Measurements from ENCODE around the gene CCNF. TPM values are rescaled to one million over a fixed set of nuclear protein-coding genes. Genes with fewer than 3 reads are reported as not detected.
"Not testable (repeated sequence)": the region's sequence is repeated elsewhere in the genome, so short reads cannot be mapped to it uniquely, and the experiment has no call there.

The CCNF gene
- polyA plus RNA-seq, 5 donors, result 8.9 to 13.2 (median 9.2) TPM

DNA sequence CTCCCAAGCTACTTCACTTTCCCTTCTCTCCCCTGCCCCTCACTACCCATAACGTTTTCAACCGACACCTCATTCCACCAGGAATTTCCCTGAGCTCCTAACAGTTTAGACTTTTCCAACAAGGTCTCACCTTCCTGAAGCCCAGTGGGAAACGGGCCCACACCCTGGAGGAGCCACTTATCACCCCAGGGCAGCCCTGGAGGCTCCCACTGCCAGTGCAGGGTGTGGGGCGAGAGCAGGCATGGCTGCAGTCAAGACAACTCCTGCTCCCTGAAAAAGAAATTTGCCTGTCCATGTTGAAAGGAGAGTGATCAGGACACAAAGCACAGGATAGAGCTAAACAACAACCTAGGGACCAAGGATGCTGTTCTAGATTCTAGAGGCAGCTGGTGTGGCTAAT, 1.7 kb upstream of the CCNF start:
- DNase-seq, result no peak

DNA sequence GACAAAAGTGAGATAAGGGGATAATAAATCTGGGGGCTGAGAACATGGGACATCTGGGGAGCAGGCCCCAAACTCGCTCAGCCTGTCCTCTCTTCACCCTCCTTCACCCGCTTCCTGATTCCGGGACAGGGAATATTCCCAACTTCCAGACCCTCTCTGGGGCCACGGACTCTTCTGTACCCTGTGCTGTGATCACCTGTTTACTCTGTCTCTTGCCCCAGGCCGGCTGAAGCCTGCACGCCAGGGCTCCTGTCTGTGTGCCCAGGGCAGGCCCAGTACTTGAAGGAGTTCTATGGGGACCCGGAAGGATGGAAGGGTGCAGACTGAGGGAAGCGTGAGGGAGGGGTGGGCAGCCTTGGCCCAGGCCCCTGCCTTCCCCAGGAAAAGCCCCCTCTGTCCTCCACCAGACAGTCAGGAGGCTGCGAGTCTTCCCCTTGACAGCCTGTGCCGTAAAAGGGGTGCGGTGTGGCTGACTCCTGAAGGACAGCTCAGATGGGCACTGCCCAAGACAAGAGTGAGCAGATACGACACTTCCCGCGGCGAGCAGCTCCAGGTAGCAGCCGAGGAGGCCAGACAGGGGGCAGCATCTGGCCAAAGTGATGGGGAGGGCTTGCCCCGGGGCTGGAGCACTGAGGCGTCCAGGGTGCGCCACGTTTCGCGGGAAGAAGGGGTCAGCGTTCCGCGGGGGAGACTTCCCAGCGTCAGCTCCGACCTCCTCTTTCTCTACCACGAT, 1.0 kb upstream of the CCNF start:
- DNase-seq, result no peak

- DNase-seq, result no peak
Observed at GRCh38 chr16:2428784-2429033, 538 bp upstream of the CCNF start.

GRCh38 chr16:2429771-2430663, 770 bp downstream of the CCNF start:
- peak; percentile 11 to 20 for DNase-seq

GRCh38 chr16:2432286-2432685, 3.0 kb downstream of the CCNF start:
- DNase-seq, result no peak

DNA sequence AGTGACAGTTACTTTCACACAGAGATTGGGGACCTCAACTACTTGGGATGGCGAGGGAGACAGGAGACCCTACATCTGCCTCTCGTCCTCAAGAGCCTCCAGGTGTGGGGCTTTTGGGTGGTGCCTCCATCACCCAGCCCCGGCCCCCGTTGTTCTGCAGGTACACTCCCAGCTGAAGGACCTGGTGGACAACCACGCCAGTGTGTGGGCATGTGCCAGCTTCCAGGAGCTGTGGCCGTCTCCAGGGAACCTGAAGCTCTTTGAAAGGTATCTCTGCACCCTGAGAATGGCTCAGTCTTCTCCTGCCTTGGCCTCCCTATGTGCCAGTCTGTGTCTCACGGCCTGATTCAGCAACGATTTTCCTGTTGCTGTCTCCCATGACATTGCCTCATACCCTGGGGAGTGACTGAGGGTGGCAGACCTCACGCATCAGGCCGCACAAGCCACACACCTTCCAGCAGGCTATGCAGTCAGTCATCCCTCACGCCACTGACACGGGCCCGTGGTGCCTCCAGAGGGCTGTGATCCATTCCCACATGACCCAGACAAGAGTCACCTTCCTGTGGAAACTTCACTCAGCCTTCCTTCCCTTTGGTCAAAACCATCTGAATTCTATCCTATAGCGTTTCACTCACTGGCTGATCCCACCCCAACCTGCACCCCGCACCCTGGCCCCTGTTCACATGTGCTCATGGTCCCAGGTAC, 3.7 kb downstream of the CCNF start:
- no peak for DNase-seq

DNA sequence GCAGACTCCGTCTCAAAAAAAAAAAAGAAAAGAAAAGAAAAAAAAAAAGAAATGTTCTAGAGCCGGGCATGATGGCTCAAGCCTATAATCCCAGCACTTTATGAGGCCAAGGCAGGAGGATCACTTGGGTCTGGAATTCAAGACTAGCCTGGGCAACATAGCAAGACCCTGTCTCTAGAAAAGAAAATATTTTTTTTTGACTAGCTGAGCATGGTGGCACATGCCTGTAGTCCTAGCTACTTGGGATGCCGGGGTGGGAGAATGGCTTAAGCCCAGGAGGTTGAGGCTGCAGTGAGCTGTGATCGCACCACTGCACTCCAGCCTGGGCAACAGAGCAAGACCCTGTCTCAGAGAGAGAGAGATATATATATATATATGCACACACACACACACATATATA, 6.0 kb downstream of the CCNF start:
- DNase-seq, result not testable (repeated sequence)

DNA sequence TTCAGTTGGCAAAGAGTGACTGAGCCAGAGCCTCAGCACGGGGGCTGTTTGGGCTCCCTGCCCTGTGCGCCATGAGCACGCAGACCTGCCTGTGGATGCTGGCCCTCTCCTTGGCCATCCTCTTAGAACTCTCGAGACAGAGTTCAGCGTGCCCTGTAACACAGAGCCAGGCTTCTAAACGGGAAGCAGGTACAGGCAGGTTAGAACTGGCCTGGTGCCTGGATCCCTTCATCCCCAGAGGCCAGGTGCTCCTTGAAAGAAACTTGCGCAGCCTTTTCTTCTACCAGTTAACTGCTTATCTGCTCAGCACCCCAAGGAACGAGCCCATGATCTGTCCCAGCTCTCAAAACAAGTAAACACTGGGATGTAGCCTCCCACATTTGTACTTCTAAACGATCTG, 6.9 kb downstream of the CCNF start:
- DNase-seq, result no peak

DNA sequence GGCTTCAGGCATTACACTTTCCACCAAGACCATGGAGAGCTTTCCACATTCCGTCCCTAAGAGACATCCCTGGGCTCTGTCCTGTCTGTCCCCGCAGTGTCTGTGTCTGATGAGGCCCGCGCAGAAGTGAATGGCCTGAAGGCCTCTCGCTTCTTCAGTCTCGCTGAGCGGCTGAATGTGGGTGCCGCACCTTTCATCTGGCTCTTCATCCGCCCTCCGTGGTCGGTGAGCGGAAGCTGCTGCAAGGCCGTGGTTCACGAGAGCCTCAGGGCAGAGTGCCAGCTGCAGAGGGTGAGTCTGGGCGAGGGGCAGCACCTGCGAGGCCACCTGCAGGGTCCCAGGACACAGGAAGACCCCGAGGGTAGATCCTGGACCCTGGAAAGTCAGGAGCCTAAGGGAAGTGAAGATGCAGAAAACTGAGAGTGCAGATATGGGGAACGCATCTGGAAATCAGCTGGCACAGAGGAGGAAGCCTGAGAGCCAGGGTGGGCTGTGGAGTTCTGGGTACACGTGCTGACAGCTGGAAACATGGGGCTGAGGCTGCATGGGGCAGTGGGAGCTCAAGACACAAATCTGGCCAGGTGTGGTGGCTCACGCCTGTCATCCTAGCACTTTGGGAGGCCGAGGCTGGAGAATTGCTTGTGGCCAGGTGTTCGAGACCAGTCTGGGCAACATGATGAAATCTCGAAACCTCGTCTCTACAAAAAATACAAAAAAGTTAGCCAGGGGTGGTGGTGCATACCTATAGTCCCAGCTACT, 8.0 kb downstream of the CCNF start:
- DNase-seq, result no peak

- no peak for DNase-seq
Observed at GRCh38 chr16:2438121-2438520, 8.9 kb downstream of the CCNF start.

DNA sequence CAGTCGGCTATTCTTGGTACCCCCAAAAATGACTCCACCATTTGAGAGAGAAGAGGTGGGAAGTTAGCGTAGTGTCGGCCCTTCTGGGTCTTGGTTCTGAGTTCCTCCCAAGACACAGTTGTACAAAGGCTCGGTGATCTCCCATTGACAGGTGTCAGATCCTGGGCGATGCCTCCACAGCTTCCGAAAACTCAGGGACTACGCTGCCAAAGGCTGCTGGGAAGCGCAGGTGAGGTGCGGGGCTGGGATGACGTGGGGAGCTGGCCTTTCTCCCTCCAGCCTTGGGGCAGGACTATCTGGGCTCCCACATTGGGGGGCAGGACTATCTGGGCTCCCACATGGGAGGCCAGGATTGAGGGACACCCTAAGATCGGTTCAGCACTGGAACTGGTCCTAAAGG, 10.4 kb downstream of the CCNF start:
- no peak for DNase-seq

GRCh38 chr16:2441143-2441804, 12.0 kb downstream of the CCNF start:
- not testable (repeated sequence) for DNase-seq

DNA sequence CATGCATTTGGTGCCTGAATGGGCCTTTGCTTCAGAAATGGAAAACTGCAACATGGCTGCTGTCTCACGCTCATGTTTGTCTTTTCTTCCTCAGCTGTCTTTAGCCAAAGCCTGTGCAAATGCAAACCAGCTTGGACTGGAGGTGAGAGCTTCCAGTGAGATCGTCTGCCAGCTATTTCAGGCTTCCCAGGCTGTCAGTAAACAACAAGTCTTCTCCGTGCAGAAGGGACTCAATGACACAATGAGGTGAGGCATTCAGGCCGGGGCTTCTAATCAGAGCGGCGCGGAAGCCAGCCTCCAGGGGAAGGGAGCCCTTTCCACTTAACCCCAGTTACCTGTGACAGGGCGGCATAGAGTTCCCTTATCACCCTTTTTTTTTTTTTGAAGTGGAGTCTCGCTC, 14.3 kb downstream of the CCNF start:
- DNase-seq, result no peak

- no peak for DNase-seq
Observed at GRCh38 chr16:2447920-2448583, 18.8 kb downstream of the CCNF start.

- DNase-seq, result no peak
Observed at GRCh38 chr16:2449118-2449517, 19.9 kb downstream of the CCNF start.

DNA sequence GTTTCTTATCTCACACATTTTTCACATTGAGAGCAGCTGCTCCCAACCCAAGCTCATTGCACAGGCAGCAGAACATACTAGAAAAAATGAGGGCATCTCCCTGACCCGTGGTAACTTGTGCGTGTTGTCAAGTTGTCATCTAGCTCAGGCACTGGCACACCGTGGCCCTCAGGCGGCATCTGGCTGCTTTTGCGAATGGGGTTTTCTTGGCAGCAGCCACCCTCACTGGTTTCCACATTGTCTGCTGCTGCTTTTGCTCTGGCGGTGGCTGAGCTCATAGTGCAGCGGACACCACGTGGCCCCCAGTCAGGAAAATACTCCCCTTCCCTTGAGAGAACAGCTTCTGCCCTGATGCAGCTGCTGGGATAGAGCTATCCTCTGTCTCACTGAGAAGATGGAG, 21.3 kb downstream of the CCNF start:
- no peak for DNase-seq

DNA sequence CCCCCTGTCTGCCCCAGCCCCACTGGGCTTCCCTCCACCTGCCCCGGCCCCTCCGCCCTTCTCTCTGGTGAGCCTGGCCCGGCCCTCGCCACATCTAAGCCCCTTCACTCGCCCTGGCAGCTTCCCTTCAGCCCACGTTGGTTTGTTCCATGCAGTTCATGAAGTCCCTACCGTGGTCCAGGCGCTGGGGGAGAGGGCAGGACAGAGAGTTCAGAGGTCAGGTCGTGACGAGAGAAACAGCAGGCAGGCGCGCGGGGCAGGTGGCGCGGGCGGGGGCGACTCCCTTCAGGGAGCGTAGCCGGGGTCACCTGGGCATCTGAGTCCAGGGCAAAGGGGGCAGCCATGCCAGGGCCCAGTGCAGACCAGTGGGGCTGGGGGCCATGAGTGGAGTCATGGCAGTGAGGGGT, 21.7 kb downstream of the CCNF start:
- no peak for DNase-seq

- DNase-seq, result no peak
Observed at GRCh38 chr16:2451851-2452320, 22.6 kb downstream of the CCNF start.

DNA sequence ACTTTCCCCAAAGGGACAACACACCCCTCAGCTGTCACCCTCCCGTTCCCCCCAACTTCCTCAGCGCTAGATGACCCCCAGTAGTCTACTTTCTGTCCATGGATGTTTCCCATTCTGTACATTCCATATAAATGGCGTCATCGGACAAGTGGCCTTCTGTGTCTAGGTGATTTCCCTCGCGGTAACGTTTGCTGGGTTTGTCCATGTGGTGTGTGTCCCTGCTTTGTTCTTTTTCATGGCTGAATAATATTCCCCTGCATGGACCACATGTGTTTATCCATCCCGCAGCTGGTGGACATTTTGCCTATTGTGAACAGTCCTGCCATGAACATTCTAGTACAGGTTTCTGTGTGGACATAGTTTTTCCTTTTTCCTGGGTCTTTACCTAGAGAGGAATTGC, 23.4 kb downstream of the CCNF start:
- no peak for DNase-seq

DNA sequence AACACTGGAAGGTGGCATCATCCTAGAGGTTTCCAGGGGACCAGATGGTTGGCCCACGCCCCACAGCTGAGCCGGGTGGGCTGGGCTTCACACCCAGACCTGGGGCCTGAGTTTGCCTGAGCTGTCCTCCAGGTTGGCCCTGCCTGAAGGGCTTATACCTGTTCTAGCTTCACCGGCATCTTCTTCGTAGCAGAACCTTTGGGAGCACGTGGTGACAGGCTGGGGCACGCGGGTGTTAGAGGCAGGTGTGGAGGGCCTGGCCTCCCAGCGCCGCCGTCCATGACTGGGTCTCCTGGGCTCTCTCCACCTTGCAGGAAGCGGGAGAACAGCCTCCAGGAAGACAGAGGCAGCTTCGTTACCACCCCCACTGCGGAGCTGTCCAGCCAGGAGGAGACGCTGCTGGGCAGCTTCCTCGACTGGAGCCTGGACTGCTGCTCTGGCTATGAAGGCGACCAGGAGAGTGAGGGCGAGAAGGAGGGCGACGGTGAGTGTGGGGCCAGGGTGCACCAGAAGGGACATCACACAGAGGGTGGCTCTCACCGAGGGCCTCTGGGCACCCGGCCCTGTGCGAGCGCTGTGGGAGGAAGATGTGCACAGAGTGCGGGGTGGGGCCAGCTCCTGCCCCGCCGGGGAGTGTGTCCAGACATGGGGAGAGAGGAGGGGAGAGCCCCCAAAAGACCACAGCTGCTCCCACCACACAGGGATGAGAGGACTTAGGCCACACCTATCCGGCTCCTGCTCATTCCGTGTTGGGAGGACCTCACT, 26.0 kb downstream of the CCNF start:
- DNase-seq, result no peak

Data from right lung (tissue), 5 donors.